Right cardiac atrium (tissue), 5 donors: ENCODE data around the gene CEP63. TPM values are rescaled to one million over a fixed set of nuclear protein-coding genes. Genes with fewer than 3 reads are reported as not detected.
"Not testable (repeated sequence)": the region's sequence is repeated elsewhere in the genome, so short reads cannot be mapped to it uniquely, and the experiment has no call there.

Experiments used
- ATAC-seq, 2 donors: fragments of 200-7000 bp; cut with Tn5 transposase; one replicate each; pipeline versions ENCODE4 v1.8.0 to v1.9.1; 2020; ENCODE audit warnings: moderate library complexity in 2 of 2, mild to moderate bottlenecking in 1 of 2
- DNase-seq, 3 donors: peaks; one replicate each; pipeline ENCODE4 v3.0.0-alpha.2; 2020
- H3K27ac ChIP-seq: one replicate; pipeline ENCODE4 v1.5.1; 2013; ENCODE audit warnings: mild to moderate bottlenecking, low read length, control low read depth, moderate library complexity
- H3K27me3 ChIP-seq: one replicate; pipeline ENCODE4 v1.6.1; 2013; ENCODE audit not compliant: control insufficient read depth, insufficient read depth
- H3K4me1 ChIP-seq: one replicate; pipeline ENCODE4 v1.6.1; 2013; ENCODE audit warnings: low read length; ENCODE audit not compliant: control insufficient read depth, insufficient read depth
- H3K4me3 ChIP-seq: one replicate; pipeline ENCODE4 v1.5.1; 2013; ENCODE audit warnings: low read length, control low read depth
- H3K9me3 ChIP-seq: one replicate; pipeline ENCODE4 v1.6.1; 2013; ENCODE audit warnings: low read length; ENCODE audit not compliant: control insufficient read depth
- WGBS: extraction: QIAGEN DNeasy Blood & Tissue Kit; methylation state at CpG from one replicate; pipeline ENCODE4 v1.1.7; 2013; 5-methylcytosine and 5-hydroxymethylcytosine counted together
- intact Hi-C, 4 donors: fragments of 100-400 bp; cut with DNase I; formaldehyde crosslinking; loops; one replicate each; pipeline versions ENCODE4 v1.11.0 to v1.14.0; 2022 to 2023
- polyA plus RNA-seq: library from polyadenylated mRNA; stranded (reverse); fragments of 200-250 nt; gene quantifications from one replicate; pipeline ENCODE4 v1.2.3, GENCODE V29; 2013
- total RNA-seq, 4 donors: library from RNA; stranded (reverse); fragmentation: NEBNext Ultra II Directional; extraction: Animal tissue kit (Norgen Biotek cat#: 25700); gene quantifications; one replicate each; pipeline ENCODE4 v1.2.1, GENCODE V29; 2021
- donor health status: healthy with polysubstance abuse.
- donor health status: DM: no; HTN: yes; CAD: no.
- donor health status: DM: no; HTN: no; CAD: no.
- donor health status: DM: no; HTN: yes; CAD: no; lungs with severe emphysema.
- donor health status: DM: yes; HTN: yes; CAD: no.

CEP63 gene
- total and polyA plus RNA-seq, 5 donors = 31.3 to 41.6 (median 38.1) TPM

DNA sequence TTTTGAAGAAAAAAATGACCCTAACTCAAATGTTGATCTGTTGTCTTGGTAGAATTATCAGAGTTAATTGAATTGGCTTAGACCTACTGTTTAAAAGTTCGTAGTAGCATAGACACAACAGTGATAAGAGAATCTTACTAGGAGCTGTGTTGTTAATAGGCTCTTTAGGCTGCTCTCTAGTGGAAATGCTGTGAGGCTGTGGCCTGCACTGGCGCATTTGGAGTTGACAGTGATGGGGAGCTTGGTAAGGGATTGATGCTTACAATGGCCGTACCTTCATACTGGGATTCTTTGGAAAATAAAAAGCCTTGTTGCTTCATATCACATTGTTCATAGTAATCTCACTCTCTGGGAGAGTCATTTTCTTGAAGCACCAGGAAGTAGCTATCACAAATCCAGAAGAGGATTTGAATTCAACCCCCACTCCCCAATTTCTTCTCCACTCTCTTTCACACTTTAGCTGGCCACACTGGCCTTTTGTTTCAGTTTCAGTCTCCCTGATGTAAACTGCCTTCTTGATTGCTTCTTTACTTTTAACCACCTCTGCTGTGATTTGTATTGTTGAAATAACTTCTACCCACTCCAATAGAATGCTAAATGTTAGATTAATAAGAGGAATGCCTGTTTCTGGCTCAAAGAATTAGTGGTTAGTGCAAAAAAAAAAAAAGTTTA lies 56.6 kb downstream of the CEP63 start:
- WGBS = 70% methylated on average over 3 of the region's 3 CpGs
- intact Hi-C loops = no loop called here
- H3K4me1 ChIP-seq = no peaks in the 10 kb centered on the region

DNA sequence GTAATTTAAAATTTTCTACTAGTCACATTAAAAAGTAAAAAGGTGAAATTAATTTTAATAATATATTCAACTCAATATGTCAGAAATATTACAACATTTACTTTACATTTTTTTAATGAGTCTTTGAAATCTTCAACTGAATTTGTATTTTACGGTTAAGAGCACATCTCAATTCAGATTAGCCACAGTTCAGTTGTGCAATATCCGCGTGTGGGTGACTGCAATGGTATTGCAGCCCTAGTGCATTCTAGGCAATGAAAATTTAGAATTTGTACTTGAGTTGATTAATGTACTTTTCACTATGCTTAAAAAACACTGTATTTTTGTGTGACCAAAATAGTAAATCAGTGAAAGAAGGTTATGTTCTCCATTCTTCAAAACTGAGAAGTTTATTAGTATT lies 57.3 kb downstream of the CEP63 start:
- DNase-seq (no peak), ATAC-seq (no peak)
- H3K4me1 ChIP-seq = no peaks in the 10 kb centered on the region
- no peaks in the 10 kb centered on the region for H3K27me3 ChIP-seq
- 85% methylated on average over 3 of the region's 3 CpGs for WGBS
- intact Hi-C loops = no loop called here
- H3K9me3 ChIP-seq = no peaks in the 10 kb centered on the region
- H3K4me3 ChIP-seq = no peak overlapping the region
- H3K27ac ChIP-seq = no peak overlapping the region

More for the DNA sequence above, 56.6 kb downstream of the CEP63 start:
- Histone ChIP-seq H3K4me3 (no peak overlapping the region), H3K9me3 (no peaks in the 10 kb centered on the region), H3K27me3 (no peaks in the 10 kb centered on the region), H3K27ac (no peak overlapping the region)
- no peak for DNase-seq
- no peak for ATAC-seq

DNA sequence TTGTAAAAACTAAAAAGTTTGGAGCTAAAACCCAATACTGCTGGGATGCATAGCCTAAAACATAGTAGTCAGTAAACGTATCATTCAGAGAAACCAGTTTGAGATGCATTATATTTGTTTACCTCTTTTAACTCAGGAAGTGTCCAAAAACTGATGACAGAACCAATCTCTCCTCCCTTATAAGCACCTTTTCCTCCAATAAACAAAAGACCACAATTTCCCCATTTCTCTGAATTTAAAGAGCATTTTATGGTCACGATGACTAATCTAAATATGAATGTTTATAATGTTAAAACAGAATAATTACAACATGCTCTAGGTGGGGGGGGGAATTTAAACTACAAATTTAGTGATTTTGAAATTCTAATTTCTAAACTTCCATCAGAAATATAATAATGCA lies 58.5 kb downstream of the CEP63 start:
- H3K9me3 ChIP-seq = no peaks in the 10 kb centered on the region
- H3K27me3 ChIP-seq = no peaks in the 10 kb centered on the region
- H3K4me3 ChIP-seq = no peak overlapping the region
- intact Hi-C loops = no loop called here
- H3K4me1 ChIP-seq = no peaks in the 10 kb centered on the region
- WGBS = 92% methylated on average over 2 of the region's 2 CpGs
- no peak overlapping the region for H3K27ac ChIP-seq
- DNase-seq (no peak), ATAC-seq (no peak)

DNA sequence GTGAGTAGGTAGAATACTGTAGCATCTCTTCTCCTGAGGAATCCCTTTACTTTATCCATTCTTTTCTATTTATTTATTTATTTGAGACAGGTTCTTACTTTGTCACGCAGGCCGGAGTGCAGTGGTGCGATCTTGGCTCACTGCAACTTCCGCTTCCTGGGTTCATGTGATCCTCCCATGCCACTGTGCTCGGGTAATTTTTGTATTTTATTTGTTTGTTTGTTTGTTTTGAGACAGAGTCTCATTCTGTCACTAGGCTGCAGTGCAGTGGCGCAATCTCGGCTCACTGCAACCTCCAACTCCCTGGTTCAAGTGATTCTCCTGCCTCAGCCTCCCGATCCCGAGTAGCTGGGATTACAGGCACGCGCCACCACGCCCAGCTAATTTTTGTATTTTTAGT lies 58.9 kb downstream of the CEP63 start:
- 91% methylated on average over 12 of the region's 12 CpGs for WGBS

DNA sequence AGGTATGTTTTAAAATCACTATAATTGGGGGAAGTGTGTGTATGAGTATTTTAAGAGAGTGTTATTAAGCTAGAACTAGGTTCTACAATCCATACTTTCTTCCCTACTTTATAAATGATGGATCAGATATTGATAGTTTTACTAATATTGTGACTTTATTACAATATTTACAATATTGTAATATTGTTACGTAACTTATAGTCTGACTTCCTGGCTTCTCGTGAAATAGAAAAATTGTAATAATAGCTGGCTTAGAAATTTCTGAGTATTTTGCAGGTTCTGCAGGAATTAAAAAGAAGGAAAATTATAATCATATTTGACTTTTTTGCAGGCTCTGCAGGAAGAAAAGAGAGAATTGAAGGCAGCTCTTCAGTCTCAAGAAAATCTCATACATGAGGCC lies 60.0 kb downstream of the CEP63 start:
- Histone ChIP-seq H3K27me3 (no peaks in the 10 kb centered on the region), H3K9me3 (no peaks in the 10 kb centered on the region), H3K4me3 (no peak overlapping the region), H3K27ac (no peak overlapping the region), H3K4me1 (no peaks in the 10 kb centered on the region)
- 90% methylated on average over 2 of the region's 2 CpGs for WGBS
- no peak for ATAC-seq
- intact Hi-C loops = no loop called here
- DNase-seq = no peak

More for the DNA sequence above, 58.9 kb downstream of the CEP63 start:
- intact Hi-C loops, DNase-seq, H3K9me3 ChIP-seq, H3K4me1 ChIP-seq, H3K4me3 ChIP-seq, H3K27ac ChIP-seq, H3K27me3 ChIP-seq, ATAC-seq: not testable (repeated sequence)

DNA sequence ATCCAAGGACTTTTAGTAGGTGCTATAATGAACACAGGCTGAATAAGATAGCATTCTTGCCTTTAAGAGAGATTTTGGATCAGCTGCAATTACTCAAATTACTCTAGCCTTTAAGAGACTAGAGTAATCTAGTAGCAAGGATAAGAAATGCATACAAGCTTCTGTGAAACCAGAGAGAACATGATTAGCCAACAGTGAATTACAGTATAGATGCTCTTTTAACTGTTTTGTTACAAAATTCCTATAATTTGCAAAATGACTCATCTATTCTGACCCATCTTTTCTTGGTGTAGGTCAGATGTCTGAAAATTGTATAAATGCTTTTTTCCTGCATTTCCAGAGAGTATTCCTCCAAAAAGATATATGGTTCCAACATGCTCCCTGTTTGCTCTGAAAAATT lies 66.9 kb downstream of the CEP63 start:
- intact Hi-C loops = no loop called here
- Histone ChIP-seq H3K27ac (no peak overlapping the region), H3K27me3 (no peaks in the 10 kb centered on the region), H3K4me1 (no peaks in the 10 kb centered on the region), H3K9me3 (no peaks in the 10 kb centered on the region), H3K4me3 (no peak overlapping the region)
- ATAC-seq = no peak
- DNase-seq = no peak

DNA sequence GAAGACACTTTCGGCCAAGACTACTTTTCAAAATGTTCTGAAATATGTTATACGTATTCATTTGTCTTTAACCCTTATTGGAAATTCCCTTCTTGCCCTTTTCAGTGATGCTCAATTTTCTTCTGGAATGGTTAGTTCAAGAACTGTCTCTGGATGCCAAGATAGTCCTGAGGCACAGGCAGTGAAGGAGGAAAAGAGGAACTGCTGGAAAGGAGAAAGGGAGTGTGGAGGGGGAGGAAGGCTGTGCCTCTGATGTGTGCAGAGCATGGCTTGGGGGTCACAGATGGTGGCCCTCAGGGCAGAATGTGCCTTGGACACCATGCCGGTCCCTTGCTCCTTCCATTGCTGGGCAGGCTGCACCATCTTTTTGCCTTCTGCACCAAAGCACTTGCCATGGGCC lies 73.7 kb downstream of the CEP63 start:
- Histone ChIP-seq H3K9me3 (no peaks in the 10 kb centered on the region), H3K27ac (no peak overlapping the region), H3K4me1 (no peaks in the 10 kb centered on the region), H3K27me3 (no peaks in the 10 kb centered on the region), H3K4me3 (no peak overlapping the region)
- intact Hi-C loops = no loop called here
- ATAC-seq (no peak), DNase-seq (no peak)
- WGBS = 97% methylated on average over 3 of the region's 3 CpGs

DNA sequence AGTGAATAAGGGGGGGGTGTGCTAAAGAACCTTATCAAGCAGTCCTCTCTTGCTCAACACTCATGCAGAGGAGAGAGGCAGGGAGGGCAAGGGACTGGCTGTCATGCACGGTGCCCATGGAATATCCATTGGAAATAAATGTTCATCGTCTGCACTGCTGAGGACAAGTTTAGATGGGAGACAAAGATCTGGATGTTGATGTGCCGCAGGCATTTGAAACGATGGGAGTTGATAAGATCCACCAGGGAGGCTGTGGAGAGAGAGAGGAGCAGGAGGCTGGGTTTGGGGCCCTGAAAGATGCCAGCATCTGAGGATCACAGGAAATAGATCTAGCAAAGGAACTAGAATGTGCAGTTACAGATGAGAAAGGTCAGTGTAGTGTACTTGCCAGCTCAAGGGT lies 76.2 kb downstream of the CEP63 start:
- Histone ChIP-seq H3K9me3 (no peaks in the 10 kb centered on the region), H3K4me1 (no peaks in the 10 kb centered on the region), H3K27ac (no peak overlapping the region), H3K4me3 (no peak overlapping the region), H3K27me3 (no peaks in the 10 kb centered on the region)
- ATAC-seq (no peak), DNase-seq (no peak)
- WGBS = 85% methylated on average over 4 of the region's 4 CpGs
- intact Hi-C loops = no loop called here

DNA sequence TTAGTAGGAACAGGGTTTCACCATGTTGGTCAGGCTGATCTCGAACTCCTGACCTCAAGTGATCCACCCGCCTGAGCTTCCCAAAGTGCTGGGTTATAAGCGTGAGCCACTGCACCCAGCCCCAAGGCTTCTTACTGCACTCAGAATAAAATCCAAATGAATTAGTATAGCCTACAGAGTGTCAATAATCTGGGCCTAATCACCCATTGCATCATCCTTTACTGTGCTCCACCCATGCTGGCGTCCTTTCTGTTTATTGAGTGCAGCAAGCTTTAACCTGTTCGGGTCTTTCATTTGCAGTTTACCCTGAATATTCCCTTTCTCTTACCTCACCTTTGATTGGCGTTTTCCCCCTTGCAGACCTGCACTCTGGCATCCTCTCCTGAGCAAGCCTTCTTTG lies 77.7 kb downstream of the CEP63 start:
- Histone ChIP-seq H3K4me3 (no peak overlapping the region), H3K27ac (no peak overlapping the region), H3K9me3 (no peaks in the 10 kb centered on the region), H3K27me3 (no peaks in the 10 kb centered on the region), H3K4me1 (no peaks in the 10 kb centered on the region)
- ATAC-seq = no peak
- no peak for DNase-seq
- intact Hi-C loops = no loop called here
- WGBS = 95% methylated on average over 6 of the region's 6 CpGs

DNA sequence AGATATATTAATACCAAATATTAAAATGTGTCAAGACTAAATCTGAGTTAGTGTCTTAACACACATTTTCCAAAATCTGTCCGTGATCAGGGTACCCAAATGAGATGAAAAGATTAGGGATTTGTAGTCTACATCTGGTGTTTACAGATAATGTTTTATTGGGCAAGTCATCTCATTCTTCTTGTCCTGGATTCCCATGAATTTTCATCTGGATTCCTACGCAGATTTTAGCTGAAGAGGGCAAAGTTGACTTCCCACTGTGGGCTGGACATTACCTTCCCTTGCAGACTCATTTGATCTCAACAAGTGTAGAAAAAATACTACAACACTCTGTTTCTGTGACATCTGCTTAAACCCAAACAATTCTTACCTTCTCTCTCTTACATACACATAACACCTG lies 79.1 kb downstream of the CEP63 start:
- DNase-seq (no peak), ATAC-seq (no peak)
- no peaks in the 10 kb centered on the region for H3K9me3 ChIP-seq
- H3K27me3 ChIP-seq = no peaks in the 10 kb centered on the region
- no peak overlapping the region for H3K27ac ChIP-seq
- no peaks in the 10 kb centered on the region for H3K4me1 ChIP-seq
- 93% methylated on average over 2 of the region's 2 CpGs for WGBS
- no peak overlapping the region for H3K4me3 ChIP-seq
- intact Hi-C loops = no loop called here

DNA sequence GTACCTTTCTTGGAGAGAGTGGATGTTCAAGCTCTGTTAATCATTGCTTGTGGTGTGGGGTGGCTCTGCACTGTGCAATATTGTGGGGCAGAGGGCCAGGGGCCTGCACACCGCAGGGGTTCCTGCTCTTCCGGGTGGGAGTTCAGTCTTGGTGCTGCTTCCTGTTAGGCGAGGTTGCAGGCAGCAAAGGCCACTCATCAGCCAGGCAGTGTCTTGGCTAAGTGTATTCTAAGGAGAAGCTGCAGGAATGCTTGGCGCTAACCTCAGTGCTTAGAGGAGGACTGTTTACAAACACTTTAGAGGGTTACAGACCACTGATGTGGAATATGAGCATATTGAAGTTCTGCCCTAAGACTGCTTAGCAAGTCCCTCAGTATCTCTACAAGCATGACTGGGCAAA lies 81.7 kb downstream of the CEP63 start:
- H3K4me3 ChIP-seq = no peak overlapping the region
- 61% methylated on average over 4 of the region's 4 CpGs for WGBS
- no peaks in the 10 kb centered on the region for H3K27me3 ChIP-seq
- H3K4me1 ChIP-seq = no peaks in the 10 kb centered on the region
- H3K27ac ChIP-seq = no peak overlapping the region
- H3K9me3 ChIP-seq = no peaks in the 10 kb centered on the region
- ATAC-seq (no peak), DNase-seq (no peak)
- intact Hi-C loops = no loop called here

DNA sequence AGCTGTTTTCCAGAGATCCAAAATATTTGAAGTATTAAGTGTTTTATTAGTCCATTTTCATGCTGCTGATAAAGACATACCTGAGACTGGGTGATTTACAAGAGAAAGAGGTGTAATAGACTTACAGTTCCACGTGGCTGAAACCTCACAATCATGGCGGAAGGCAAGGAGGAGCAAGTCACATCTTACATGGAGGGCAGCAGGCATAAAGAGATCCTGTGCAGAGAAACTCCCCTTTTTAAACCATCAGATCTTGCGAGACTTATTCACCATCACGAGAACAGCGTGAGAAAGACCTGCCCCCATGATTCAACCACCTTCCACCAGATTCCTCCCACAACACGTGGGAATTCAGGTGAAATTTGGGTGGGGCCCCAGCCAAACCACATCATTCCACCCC lies 82.9 kb downstream of the CEP63 start:
- Histone ChIP-seq H3K27ac (no peak overlapping the region), H3K4me3 (no peak overlapping the region), H3K9me3 (no peaks in the 10 kb centered on the region), H3K4me1 (no peaks in the 10 kb centered on the region), H3K27me3 (no peaks in the 10 kb centered on the region)
- DNase-seq (no peak), ATAC-seq (no peak)
- 88% methylated on average over 6 of the region's 6 CpGs for WGBS
- intact Hi-C loops = no loop called here
